A549 (cell line): Measurements from ENCODE around the gene ENTPD7. TPM values are rescaled to one million over a fixed set of nuclear protein-coding genes. Genes with fewer than 3 reads are reported as not detected.

Experiments used
- ATAC-seq, 2 experiments: fragments of 200-7000 bp in 1 of 2; fragments of >200 bp in 1 of 2; cut with Nextera tagmentation in 1 of 2; cut with Tn5 transposase in 1 of 2; 3 replicates each; pipeline versions ENCODE4 v1.8.0 to v1.9.1; 2018 to 2020; ENCODE audit warnings: mild to moderate bottlenecking in 1 of 2, moderate library complexity in 1 of 2
- CTCF ChIA-PET: fragments of 300-600 bp; sonication (Branson Sonifier 250); formaldehyde crosslinking; extraction: SDS; loops from one replicate; lab custom pipeline; 2021; ENCODE audit warnings: antibody characterized with exemption, inconsistent platforms; lab: Yijun Ruan, JAX
- POLR2A ChIA-PET: fragments of 350-600 bp; formaldehyde crosslinking; extraction: SDS; loops from one replicate; lab custom pipeline; 2021; ENCODE audit warnings: antibody characterized with exemption, inconsistent platforms; lab: Yijun Ruan, JAX
- DNase-seq, 2 experiments: peaks; one replicate each; pipeline versions ENCODE4 v3.0.0 to v3.0.0-alpha.2; 2011 to 2016; ENCODE audit warnings: low read depth in 1 of 2, low spot score in 1 of 2
- FAIRE-seq: peaks from 2 replicates; lab custom pipeline; 2011; peaks lifted over from hg19 to GRCh38; lab: Jason Lieb, UNC
- H3K27ac ChIP-seq, 2 experiments: fragments of >200 bp; sonication (Bioruptor Twin); formaldehyde crosslinking; 3 replicates each; pipeline ENCODE4 v1.5.1; 2016 to 2017
- H3K4me1 ChIP-seq: fragments of >200 bp; sonication (Bioruptor Twin); formaldehyde crosslinking; 3 replicates; pipeline ENCODE4 v1.6.1; 2016
- H3K4me2 ChIP-seq: fragments of >200 bp; sonication (Bioruptor Twin); formaldehyde crosslinking; 3 replicates; pipeline ENCODE4 v1.6.1; 2016
- H3K4me3 ChIP-seq: fragments of >200 bp; sonication (Bioruptor Twin); formaldehyde crosslinking; 3 replicates; pipeline ENCODE4 v1.5.1; 2016
- H3K9me3 ChIP-seq: fragments of >200 bp; sonication (Bioruptor Twin); formaldehyde crosslinking; 3 replicates; pipeline ENCODE4 v1.6.1; 2016
- ATOH8 ChIP-seq: fragments of 250-450 bp; sonication (Bioruptor Pico); IDR thresholded peaks from 2 replicates; pipeline ENCODE4 v1.5.0; 2020; ENCODE audit warnings: low read depth, mild to moderate bottlenecking, moderate library complexity
- CBX2 ChIP-seq: fragments of 200-600 bp; sonication (generic); IDR thresholded peaks from 2 replicates; pipeline ENCODE4 v1.6.1; 2016; ENCODE audit warnings: low read depth, mild to moderate bottlenecking, borderline replicate concordance
- CBX8 ChIP-seq: fragments of 200-600 bp; sonication (generic); IDR thresholded peaks from 2 replicates; pipeline ENCODE4 v1.6.1; 2016
- CHD2 ChIP-seq: fragments of 150-350 bp; IDR thresholded peaks from 2 replicates; pipeline ENCODE4 v1.6.1; 2014; ENCODE audit warnings: low read length; ENCODE audit not compliant: partially characterized antibody
- CHD4 ChIP-seq: fragments of 200-600 bp; sonication (generic); IDR thresholded peaks from 2 replicates; pipeline ENCODE4 v1.6.1; 2016; ENCODE audit warnings: antibody characterized with exemption, mild to moderate bottlenecking, borderline replicate concordance
- EHF ChIP-seq: fragments of 250-450 bp; sonication (Bioruptor Pico); IDR thresholded peaks from 2 replicates; pipeline ENCODE4 v1.5.0; 2020; ENCODE audit warnings: mild to moderate bottlenecking
- ELK1 ChIP-seq: fragments of 150-350 bp; IDR thresholded peaks from 2 replicates; pipeline ENCODE4 v1.6.1; 2014; ENCODE audit warnings: low read depth, mild to moderate bottlenecking, low read length
- EP300 ChIP-seq, 2 experiments: fragments of >200 bp; sonication (Bioruptor Twin); formaldehyde crosslinking; IDR thresholded peaks; 2 replicates in 1 of 2; 3 replicates in 1 of 2; pipeline ENCODE4 v1.6.1; 2016 to 2017
- ESRRA ChIP-seq: fragments of 150-350 bp; IDR thresholded peaks from 2 replicates; pipeline ENCODE4 v1.6.1; 2014; ENCODE audit warnings: mild to moderate bottlenecking, low read length, borderline replicate concordance
- FOSB ChIP-seq: fragments of 250-450 bp; sonication (Bioruptor Pico); IDR thresholded peaks from 2 replicates; pipeline ENCODE4 v1.5.0; 2020; ENCODE audit warnings: mild to moderate bottlenecking, moderate library complexity
- FOXS1 ChIP-seq: fragments of 250-450 bp; sonication (Bioruptor Pico); IDR thresholded peaks from 2 replicates; pipeline ENCODE4 v1.5.0; 2020; ENCODE audit warnings: mild to moderate bottlenecking, moderate library complexity
- GATA3 ChIP-seq: IDR thresholded peaks from 2 replicates; pipeline ENCODE4 v1.6.1; 2012; ENCODE audit warnings: borderline replicate concordance
- HOXA7 ChIP-seq: fragments of 250-450 bp; sonication (Bioruptor Pico); IDR thresholded peaks from 2 replicates; pipeline ENCODE4 v1.5.0; 2020; ENCODE audit warnings: mild to moderate bottlenecking, moderate library complexity
- JUNB ChIP-seq: fragments of >200 bp; sonication (Bioruptor Twin); formaldehyde crosslinking; IDR thresholded peaks from 2 replicates; pipeline ENCODE4 v1.6.1; 2016
- KDM5A ChIP-seq: fragments of 200-600 bp; sonication (generic); IDR thresholded peaks from 2 replicates; pipeline ENCODE4 v1.6.1; 2016; ENCODE audit warnings: antibody characterized with exemption, mild to moderate bottlenecking
- MAFK ChIP-seq: fragments of 450-650 bp; IDR thresholded peaks from 2 replicates; pipeline ENCODE4 v1.6.1; 2014; ENCODE audit not compliant: partially characterized antibody
- MAZ ChIP-seq: fragments of 150-350 bp; IDR thresholded peaks from 2 replicates; pipeline ENCODE4 v1.6.1; 2014; ENCODE audit warnings: antibody characterized with exemption, low read depth, low read length, borderline replicate concordance
- NFE2L2 ChIP-seq: fragments of 150-350 bp; conservative IDR thresholded peaks from 2 replicates; pipeline ENCODE4 v1.6.1; 2014; ENCODE audit warnings: low read length
- POLR2A ChIP-seq: IDR thresholded peaks from 2 replicates; pipeline ENCODE4 v1.6.1; 2012; ENCODE audit warnings: mild to moderate bottlenecking, low read length
- RFX5 ChIP-seq: fragments of 450-650 bp; IDR thresholded peaks from 2 replicates; pipeline ENCODE4 v1.7.1; 2014; ENCODE audit warnings: antibody characterized with exemption, mild to moderate bottlenecking, moderate library complexity
- SMC3 ChIP-seq: fragments of >200 bp; sonication (Bioruptor Twin); formaldehyde crosslinking; IDR thresholded peaks from 3 replicates; pipeline ENCODE4 v1.6.1; 2018; ENCODE audit warnings: inconsistent platforms
- SREBF2 ChIP-seq: fragments of 450-650 bp; IDR thresholded peaks from 2 replicates; pipeline ENCODE4 v1.6.1; 2014; ENCODE audit warnings: mild to moderate bottlenecking, moderate library complexity
- ZNF302 ChIP-seq: fragments of 250-450 bp; sonication (Bioruptor Pico); IDR thresholded peaks from 2 replicates; pipeline ENCODE4 v1.9.0; 2021; ENCODE audit warnings: inconsistent platforms, mild to moderate bottlenecking, moderate library complexity
- WGBS: methylation state at CpG from one replicate; pipeline ENCODE4 v1.1.6; 2017; ENCODE audit errors: missing lambda C conversion rate; 5-methylcytosine and 5-hydroxymethylcytosine counted together
- polyA plus RNA-seq, 4 experiments: library from polyadenylated mRNA; depleted of rRNA in 3 of 4; stranded (reverse); fragments of >200 nt; fragmentation: RNase III in 1 of 4; extraction: RNeasy Plus Mini Kit Qiagen cat#74134 plus additional on column Dnase treatment in 1 of 4; gene quantifications; 2 replicates in 3 of 4; 3 replicates in 1 of 4; pipeline ENCODE4 v1.2.3, GENCODE V29; 2011 to 2017
- TF ChIP-seq, protein P1 (sequence below): fragments of 250-450 bp; sonication (Bioruptor Pico); IDR thresholded peaks from 2 replicates; pipeline ENCODE4 v1.5.0; 2021; ENCODE audit warnings: mild to moderate bottlenecking, moderate library complexity, borderline replicate concordance
- TF ChIP-seq, protein P2 (sequence below): fragments of >200 bp; sonication (Bioruptor Twin); formaldehyde crosslinking; IDR thresholded peaks from 3 replicates; pipeline ENCODE4 v1.6.1; 2016
- TF ChIP-seq, protein P3 (sequence below): IDR thresholded peaks from 2 replicates; pipeline ENCODE4 v1.6.1; 2012; ENCODE audit warnings: low read depth, borderline replicate concordance

ENTPD7 gene
- polyA plus RNA-seq, 2 of the 4 experiments (the other 2 are of a cell fraction) = 6.8 to 10.4 TPM

DNA sequence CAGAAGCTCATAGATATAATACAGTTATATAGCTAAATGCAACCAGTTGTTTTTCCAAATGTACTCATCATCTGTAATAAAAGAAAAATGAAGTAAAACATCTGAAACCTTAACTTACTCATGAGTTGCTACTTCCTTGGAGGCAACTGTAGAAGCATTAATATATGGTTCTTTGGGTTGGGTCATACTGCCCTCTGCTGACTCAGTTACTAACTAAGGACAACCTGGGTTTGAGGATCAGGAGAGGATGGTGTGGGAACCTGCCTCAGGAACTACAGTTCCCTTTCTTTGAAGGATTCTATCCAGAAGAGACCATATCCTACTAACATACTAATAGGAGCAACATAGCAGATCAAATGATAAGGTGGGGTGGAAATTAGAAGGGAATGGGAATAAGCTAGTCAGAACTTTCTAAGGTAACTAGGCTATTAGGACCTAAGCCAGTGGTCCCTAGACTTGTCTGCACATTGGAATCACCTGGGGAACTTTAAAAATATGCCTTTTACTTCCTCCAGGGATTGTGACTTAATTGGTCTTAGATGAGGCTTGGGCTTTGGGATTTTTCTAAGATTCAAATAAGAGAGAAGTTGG, 51.9 kb downstream of the ENTPD7 start (continued):
- TF ChIP-seq ZNF302 (CRISPR knock-in tag) = no peak
- no peak for TF ChIP-seq JUNB
- TF ChIP-seq CBX8 = no peak
- peak; percentile 39; the same call in 1 of the 3 replicates for TF ChIP-seq SMC3
- no peak for TF ChIP-seq CBX2
- TF ChIP-seq, protein P1, sequence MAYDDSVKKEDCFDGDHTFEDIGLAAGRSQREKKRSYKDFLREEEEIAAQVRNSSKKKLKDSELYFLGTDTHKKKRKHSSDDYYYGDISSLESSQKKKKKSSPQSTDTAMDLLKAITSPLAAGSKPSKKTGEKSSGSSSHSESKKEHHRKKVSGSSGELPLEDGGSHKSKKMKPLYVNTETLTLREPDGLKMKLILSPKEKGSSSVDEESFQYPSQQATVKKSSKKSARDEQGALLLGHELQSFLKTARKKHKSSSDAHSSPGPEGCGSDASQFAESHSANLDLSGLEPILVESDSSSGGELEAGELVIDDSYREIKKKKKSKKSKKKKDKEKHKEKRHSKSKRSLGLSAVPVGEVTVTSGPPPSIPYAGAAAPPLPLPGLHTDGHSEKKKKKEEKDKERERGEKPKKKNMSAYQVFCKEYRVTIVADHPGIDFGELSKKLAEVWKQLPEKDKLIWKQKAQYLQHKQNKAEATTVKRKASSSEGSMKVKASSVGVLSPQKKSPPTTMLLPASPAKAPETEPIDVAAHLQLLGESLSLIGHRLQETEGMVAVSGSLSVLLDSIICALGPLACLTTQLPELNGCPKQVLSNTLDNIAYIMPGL (CRISPR knock-in tag) = no peak
- no peak for TF ChIP-seq ESRRA
- no peak for TF ChIP-seq KDM5A
- TF ChIP-seq SREBF2 = no peak
- TF ChIP-seq RFX5 = 0 out of 2 replicates have a peak, but pooled peaks have one; percentile 30
- TF ChIP-seq NFE2L2 = no peak
- TF ChIP-seq CHD2 = no peak
- TF ChIP-seq, protein P2, sequence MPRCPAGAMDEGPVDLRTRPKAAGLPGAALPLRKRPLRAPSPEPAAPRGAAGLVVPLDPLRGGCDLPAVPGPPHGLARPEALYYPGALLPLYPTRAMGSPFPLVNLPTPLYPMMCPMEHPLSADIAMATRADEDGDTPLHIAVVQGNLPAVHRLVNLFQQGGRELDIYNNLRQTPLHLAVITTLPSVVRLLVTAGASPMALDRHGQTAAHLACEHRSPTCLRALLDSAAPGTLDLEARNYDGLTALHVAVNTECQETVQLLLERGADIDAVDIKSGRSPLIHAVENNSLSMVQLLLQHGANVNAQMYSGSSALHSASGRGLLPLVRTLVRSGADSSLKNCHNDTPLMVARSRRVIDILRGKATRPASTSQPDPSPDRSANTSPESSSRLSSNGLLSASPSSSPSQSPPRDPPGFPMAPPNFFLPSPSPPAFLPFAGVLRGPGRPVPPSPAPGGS = no peak
- no peak for TF ChIP-seq ATOH8 (CRISPR knock-in tag)
- TF ChIP-seq HOXA7 (CRISPR knock-in tag) = no peak
- TF ChIP-seq, protein P3, sequence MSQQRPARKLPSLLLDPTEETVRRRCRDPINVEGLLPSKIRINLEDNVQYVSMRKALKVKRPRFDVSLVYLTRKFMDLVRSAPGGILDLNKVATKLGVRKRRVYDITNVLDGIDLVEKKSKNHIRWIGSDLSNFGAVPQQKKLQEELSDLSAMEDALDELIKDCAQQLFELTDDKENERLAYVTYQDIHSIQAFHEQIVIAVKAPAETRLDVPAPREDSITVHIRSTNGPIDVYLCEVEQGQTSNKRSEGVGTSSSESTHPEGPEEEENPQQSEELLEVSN = no peak
- TF ChIP-seq MAZ = no peak
- TF ChIP-seq POLR2A = no peak
- TF ChIP-seq EP300 (IDR thresholded peaks at IDR 0.05) = no peak

GRCh38 chr10:99714446-99714845, 55.1 kb downstream of the ENTPD7 start:
- ATAC-seq (no peak), DNase-seq (no peak), FAIRE-seq (no peak)
- TF ChIP-seq EHF = no peak
- TF ChIP-seq FOSB (CRISPR knock-in tag) = no peak
- Histone ChIP-seq H3K27ac (no peak overlapping the region), H3K4me3 (no peak overlapping the region), H3K4me2 (no peak overlapping the region), H3K4me1 (peaks cover 5% of the 10 kb centered on the region; the same call in 1 of the 3 replicates), H3K9me3 (no peaks in the 10 kb centered on the region)
- CTCF ChIA-PET = interaction anchor here (0.6 to 1.6 kb wide), 4 partner anchors 55 to 1029 kb away, joined by 3 to 4 read pairs (median 4); partner anchors contain the start of gene ENTPD7
- WGBS = 90% methylated on average over 5 of the region's 5 CpGs
- POLR2A ChIA-PET = no interaction called here

DNA sequence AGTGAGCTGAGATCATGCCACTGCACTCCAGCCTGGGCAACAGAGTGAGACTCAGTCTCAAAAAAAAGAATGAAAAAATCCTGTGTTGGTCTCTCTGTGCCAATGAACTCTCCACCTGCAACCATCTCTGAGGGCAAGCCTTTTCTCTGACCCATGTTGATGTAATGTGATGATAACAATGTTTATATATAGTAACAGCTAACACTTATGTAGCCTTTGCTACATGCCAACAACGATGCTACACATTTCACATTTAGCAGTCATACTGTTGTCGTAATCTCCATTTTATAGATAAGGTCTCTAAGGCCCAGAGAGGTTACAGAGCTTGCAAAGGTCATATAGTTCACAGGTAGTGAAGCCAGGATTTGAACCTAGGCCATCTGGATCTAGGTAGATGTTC, 61.1 kb downstream of the ENTPD7 start:
- Histone ChIP-seq H3K4me2 (no peak overlapping the region), H3K4me1 (no peaks in the 10 kb centered on the region), H3K9me3 (no peaks in the 10 kb centered on the region), H3K4me3 (no peak overlapping the region), H3K27ac (no peak overlapping the region)
- WGBS = 63% methylated on average over 2 of the region's 2 CpGs
- no peak for DNase-seq
- ATAC-seq = no peak
- POLR2A ChIA-PET = no interaction called here
- CTCF ChIA-PET = interaction anchor here (1.4 to 1.9 kb wide), 2 partner anchors 9 to 11 kb away, joined by 7 to 8 read pairs; partner anchors contain the start of genes COX15 and CUTC
- FAIRE-seq = no peak
- no peak for TF ChIP-seq GATA3
- TF ChIP-seq MAZ = no peak
- TF ChIP-seq FOXS1 = no peak
- TF ChIP-seq ELK1 = no peak
- TF ChIP-seq RFX5 = no peak
- no peak for TF ChIP-seq MAFK
- no peak for TF ChIP-seq CHD4
- TF ChIP-seq, all 56 proteins: peak for 0
